HG03280 (cell line): ENCODE measurements around the gene TRAM2.

ENCODE experiments used
- ATAC-seq: cut with Tn5 transposase; IDR thresholded peaks from one replicate; pipeline ENCODE4 v1.9.1; 2021; ENCODE audit warnings: mild to moderate bottlenecking, moderate library complexity; ENCODE audit not compliant: unreplicated experiment

TRAM2 gene

GRCh38 chr6:52571099-52571755, 5.6 kb downstream of the TRAM2 start:
- no peak for ATAC-seq

- ATAC-seq = no peak
These were observed 6.6 kb downstream of the TRAM2 start for GRCh38 chr6:52570291-52570700.

DNA sequence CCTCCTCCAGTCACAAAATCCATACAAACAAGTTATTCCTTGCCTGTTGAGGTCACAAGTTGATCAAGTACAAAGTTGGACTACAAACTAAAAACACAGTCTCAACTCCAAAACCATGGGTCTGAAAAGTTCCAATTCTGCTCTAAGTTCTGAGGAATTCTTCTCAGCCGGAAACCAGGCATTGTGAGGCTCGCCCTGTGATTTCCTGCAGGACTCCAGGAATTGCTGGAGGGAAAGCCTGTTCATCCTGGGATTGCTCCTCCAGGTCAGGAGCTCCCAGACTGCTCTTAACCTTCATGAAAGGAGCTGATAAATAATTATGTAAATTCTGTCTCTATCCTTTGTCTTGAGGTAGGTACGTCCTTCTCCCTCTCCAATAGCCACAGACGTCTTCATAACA, 8.5 kb downstream of the TRAM2 start:
- ATAC-seq = no peak

GRCh38 chr6:52566853-52567279, 10.0 kb downstream of the TRAM2 start:
- ATAC-seq = no peak

GRCh38 chr6:52566201-52566600, 10.7 kb downstream of the TRAM2 start:
- ATAC-seq = no peak

DNA sequence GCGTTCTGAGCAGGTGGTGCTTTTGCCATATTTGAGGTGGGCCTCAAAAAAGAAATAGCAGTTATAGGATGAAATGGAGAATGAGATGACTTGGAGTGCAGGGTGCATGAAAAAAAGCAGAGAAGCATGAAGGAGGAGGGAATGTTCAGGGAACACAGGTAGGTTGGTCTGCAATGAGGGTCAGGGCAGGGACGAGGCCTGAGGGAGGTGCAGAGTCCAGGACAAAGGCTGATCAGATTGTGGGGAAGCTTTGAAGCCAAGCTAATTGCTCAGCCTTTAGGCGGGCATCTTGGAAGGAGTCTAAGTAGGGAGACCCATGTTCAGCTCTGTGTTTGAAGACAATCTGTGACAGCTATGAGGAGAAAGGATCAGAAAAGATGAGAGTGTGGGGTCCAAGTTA, 12.0 kb downstream of the TRAM2 start:
- no peak for ATAC-seq

DNA sequence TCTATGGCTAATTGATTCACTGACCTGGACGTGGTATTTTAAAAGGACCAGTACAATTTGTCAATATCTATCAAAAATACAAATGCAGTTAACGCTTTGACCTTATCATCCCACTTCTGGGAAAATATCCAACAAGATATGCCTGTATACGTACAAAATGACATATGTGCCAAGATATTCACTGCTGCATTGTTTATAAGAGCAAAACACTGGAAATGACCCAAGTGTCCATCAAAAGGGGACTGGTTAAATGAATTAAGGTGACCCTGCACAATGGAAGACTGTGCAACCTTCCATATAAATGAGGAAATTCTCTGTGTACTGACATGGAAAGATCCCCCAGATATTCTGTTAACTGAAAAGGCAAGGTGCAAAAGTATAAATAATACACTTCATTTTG, 13.9 kb downstream of the TRAM2 start:
- no peak for ATAC-seq

GRCh38 chr6:52560462-52560861, 16.4 kb downstream of the TRAM2 start:
- ATAC-seq = no peak

GRCh38 chr6:52558266-52559000, 18.4 kb downstream of the TRAM2 start:
- ATAC-seq = no peak

DNA sequence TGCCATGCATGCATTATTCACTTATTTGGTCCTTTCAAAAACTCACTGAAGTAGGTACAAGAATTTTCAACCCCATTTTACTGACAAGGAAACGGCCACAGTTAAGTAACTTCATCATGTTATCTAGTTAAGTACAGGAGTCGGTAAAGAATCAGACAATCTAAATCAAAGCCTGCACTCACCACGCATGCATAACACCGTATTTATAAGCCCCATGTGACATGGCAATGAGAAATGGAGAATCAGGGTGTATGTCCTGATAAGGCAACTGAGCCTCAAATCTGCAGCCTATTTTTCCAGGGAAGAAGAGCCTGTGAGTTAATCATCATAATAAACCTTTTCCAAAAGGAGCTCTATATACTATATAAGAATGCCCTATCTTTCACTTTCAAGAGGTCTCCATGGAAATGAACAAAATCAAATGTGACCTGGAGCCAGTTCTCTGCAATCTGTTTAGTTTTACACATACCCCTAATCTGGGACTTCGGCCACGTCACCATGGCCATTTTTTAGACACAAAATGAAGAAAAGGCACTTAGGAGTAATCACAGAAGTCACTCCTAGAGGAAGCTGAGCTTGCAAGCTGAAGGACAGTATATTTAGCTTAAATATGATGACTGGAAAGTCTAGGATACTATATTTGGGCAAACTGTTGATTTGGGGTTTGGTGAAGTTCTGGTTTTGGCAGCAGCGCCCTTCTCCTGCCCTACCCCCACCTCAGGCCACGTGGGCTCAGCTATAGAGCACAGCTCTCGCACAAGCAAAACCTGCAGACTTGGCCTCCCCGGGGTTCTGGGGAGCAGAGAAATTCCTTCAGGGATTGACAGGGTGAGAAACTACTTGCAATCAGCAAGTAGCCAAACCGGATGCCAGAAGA, 19.2 kb downstream of the TRAM2 start:
- no peak for ATAC-seq

DNA sequence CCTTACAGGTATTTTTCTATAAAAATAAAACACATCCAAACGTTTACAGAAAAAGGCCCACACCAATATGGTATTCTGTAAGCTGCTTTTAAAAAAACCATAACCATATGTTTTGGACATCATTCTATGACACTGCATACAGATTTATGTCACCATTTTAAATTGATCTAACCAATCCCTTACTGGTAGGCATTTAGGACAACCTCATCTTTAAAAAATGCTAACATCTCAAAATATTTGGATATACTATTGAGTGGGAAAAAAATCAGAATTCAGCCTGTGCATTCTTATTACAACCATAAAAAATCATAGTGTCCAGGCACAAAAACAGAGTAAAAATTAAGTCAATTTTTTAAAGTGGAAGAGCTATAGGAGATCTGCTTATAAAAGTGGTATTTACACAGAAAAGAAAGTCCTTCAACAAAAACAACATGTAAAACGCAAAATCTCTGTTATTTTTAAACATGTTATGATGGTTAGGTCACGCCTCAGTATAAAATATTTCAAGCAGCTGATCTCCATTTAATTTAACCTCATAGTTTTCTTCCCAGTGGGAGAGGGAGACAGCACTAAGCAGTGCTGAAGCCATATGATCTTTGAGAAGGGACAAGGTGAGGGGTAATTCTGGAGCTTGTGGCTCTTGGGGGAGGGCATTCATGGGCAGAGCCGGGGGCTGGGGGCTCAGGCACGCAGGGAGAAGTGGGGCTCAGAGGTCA, 21.2 kb downstream of the TRAM2 start:
- no peak for ATAC-seq

GRCh38 chr6:52554684-52555280, 22.1 kb downstream of the TRAM2 start:
- no peak for ATAC-seq

DNA sequence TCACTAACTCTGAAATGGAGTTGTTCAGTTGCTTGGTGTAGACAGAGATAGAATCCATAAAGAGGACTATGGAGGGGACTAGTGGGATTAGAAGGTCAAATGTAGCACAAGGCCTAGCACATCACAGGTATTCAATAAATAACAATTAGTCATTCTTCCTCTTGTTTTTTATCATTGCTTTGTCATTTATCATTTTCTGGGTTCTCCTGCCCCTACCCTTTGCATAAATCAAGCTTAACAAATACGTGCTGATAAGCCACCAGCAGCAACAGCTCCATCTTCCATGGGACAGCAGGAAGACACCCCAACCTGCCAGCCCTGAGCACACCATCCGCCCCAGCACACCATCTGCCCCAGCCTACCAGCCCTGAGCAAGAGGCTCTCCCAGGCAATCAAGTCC, 23.1 kb downstream of the TRAM2 start:
- ATAC-seq = no peak

GRCh38 chr6:52553158-52553557, 23.7 kb downstream of the TRAM2 start:
- ATAC-seq = no peak

DNA sequence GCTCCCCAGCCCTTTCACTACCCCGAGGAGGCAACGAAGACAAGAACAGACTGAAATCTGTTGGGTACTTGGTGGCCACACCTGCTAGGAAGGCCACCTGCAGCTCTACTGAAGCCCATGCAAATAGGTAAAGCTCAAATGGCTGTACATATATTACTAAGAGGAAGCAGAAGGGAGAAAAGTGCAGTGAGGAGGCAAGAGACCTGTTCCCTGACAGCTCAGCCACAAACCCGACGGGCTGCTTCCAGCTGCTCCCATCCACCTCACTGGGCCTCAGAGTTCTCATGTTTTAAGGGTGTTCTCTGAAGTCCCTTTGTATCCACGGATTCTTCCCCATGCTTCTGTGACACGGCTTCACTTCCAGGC, 24.6 kb downstream of the TRAM2 start:
- peak; percentile 98 for ATAC-seq

DNA sequence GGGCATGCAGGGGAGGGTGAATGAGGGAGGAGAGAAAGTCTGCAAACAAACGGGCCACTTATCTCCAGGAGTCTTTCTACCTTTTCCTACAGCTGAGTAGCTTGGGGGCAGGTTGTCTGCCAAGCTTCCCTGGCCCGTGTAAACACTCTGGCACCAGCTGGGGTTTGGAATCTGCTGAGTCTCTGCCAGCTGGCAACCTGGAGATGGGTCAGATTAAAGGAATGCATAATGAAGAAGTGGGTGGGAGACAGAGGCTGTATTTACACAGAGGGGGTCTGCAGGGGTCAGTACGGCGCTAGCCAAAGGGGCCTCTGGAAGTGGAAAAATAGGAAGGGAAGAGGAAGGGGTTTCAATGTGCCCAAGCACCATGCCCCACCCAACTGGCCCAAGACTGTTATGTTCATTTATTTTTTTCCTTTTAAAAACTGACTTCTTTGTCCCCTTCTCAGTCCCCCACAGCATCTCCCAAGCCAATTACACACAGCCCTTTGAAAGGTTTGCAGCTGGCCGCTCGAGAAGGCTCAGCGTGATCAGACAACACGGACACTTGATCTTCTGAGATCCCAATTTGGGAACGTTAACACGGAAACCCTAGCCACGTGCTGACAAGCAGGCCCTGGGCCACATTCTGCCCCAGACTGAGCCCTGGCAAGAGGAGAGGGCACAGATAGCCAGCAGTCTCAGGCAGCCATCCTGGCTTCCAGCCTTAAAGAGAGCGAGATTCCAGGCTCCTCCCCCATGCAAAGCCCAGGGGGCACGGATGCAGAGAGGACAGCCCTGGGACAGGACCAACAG, 25.2 kb downstream of the TRAM2 start:
- no peak for ATAC-seq

- ATAC-seq = no peak
These were observed 26.0 kb downstream of the TRAM2 start for GRCh38 chr6:52550870-52551269.

- ATAC-seq = no peak
These were observed 26.8 kb downstream of the TRAM2 start for GRCh38 chr6:52550014-52550575.

- ATAC-seq = no peak
These were observed 27.4 kb downstream of the TRAM2 start for GRCh38 chr6:52549428-52549827.

GRCh38 chr6:52548999-52549398, 27.9 kb downstream of the TRAM2 start:
- no peak for ATAC-seq
